Stimulated activated CD4-positive, alpha-beta T cell treated with anti-CD3 and anti-CD28 coated beads, Interleukin-4, amount 100 ng/mL, for 1 hour (primary cell): ENCODE results near the gene GLS.

Experiments
- DNase-seq: peaks from one replicate; pipeline ENCODE4 v3.0.0-alpha.2; 2020

Gene GLS

GRCh38 chr2:190999058-190999457 lies 118.4 kb downstream of the GLS start:
- DNase-seq, result no peak

GRCh38 chr2:190999949-191000665 lies 119.5 kb downstream of the GLS start:
- no peak for DNase-seq

- no peak for DNase-seq
Measured at GRCh38 chr2:191001032-191001431, 120.4 kb downstream of the GLS start.

- no peak for DNase-seq
Measured at GRCh38 chr2:191001624-191002023, 121.0 kb downstream of the GLS start.

- no peak for DNase-seq
Measured at GRCh38 chr2:191003405-191004309, 123.0 kb downstream of the GLS start.

- DNase-seq, result no peak
Measured at GRCh38 chr2:191006297-191006696, 125.7 kb downstream of the GLS start.

GRCh38 chr2:191006997-191007783 lies 126.6 kb downstream of the GLS start:
- DNase-seq, result no peak

GRCh38 chr2:191008286-191008685 lies 127.7 kb downstream of the GLS start:
- no peak for DNase-seq

GRCh38 chr2:191009541-191010374 lies 129.1 kb downstream of the GLS start:
- DNase-seq, result no peak

GRCh38 chr2:191010887-191011885 lies 130.6 kb downstream of the GLS start:
- no peak for DNase-seq

- DNase-seq, result no peak
Measured at GRCh38 chr2:191012346-191012745, 131.7 kb downstream of the GLS start.

- DNase-seq, result no peak
Measured at GRCh38 chr2:191012845-191013681, 132.4 kb downstream of the GLS start.

- no peak for DNase-seq
Measured at GRCh38 chr2:191013682-191013931, 133.0 kb downstream of the GLS start.

- peak; percentile 98 for DNase-seq
Measured at GRCh38 chr2:191013932-191014652, 133.5 kb downstream of the GLS start, which contains the start of gene STAT1. Gene STAT1, minus strand, starts transcription at chr2:191014171. Its CDS starts 4,168 bp downstream, at chr2:191010003.

GRCh38 chr2:191014653-191015020 lies 134.0 kb downstream of the GLS start:
- DNase-seq, result no peak
